Measurements from ENCODE around the gene STX7.

DNA sequence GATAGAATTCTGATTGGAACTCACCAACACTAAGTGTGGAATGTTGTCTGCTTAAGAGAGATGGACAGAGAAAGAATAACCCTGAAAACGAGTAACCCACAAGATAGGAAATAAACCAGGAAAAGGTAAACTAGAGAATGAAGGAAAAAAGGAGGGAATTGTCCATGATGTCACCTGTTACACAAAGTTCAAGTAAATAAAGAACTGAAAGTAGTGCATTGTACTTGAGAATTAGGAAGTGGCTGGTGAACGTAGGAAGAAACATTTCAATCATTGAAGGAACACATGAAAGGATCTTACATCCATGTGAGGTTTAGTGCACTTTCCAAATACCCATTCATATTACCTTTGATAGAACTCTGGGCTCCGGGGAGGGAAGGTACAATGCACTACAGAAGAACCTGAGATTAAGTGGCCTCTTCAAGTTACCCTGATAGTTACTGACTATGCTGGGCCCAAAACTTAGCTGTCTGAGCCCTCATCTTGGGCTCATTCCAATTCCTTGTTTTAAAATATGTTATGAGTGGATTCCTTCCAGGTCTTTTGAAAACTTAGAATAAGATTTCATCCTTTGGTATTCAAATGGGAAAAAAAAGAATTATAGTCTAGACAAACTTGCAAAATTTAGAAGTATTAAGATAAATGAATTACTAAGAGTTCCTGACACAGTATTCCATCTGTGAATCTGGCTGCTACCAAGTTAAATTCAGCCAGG lies 1.1 kb upstream of the STX7 start:
- TF ChIP-seq, protein P1, sequence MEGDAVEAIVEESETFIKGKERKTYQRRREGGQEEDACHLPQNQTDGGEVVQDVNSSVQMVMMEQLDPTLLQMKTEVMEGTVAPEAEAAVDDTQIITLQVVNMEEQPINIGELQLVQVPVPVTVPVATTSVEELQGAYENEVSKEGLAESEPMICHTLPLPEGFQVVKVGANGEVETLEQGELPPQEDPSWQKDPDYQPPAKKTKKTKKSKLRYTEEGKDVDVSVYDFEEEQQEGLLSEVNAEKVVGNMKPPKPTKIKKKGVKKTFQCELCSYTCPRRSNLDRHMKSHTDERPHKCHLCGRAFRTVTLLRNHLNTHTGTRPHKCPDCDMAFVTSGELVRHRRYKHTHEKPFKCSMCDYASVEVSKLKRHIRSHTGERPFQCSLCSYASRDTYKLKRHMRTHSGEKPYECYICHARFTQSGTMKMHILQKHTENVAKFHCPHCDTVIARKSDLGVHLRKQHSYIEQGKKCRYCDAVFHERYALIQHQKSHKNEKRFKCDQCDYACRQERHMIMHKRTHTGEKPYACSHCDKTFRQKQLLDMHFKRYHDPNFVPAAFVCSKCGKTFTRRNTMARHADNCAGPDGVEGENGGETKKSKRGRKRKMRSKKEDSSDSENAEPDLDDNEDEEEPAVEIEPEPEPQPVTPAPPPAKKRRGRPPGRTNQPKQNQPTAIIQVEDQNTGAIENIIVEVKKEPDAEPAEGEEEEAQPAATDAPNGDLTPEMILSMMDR (IDR thresholded peaks at IDR 0.05): no peak
- TF ChIP-seq POLR2A (IDR thresholded peaks at IDR 0.05; ENCODE audit: low read length) (no peak), RAD21 (conservative IDR thresholded peaks at IDR 0.05 in 1 of 2, IDR thresholded peaks at IDR 0.05 in 1 of 2) (no peak), NFE2L2 (conservative IDR thresholded peaks at IDR 0.05; ENCODE audit: low read length) (no peak), USF2 (IDR thresholded peaks at IDR 0.05) (no peak), MAZ (IDR thresholded peaks at IDR 0.05; ENCODE audit: borderline replicate concordance, low read depth, low read length) (no peak)

Data from A549 (cell line).